MM.1S (cell line): ENCODE measurements around the gene CRISP3.

Experiments used
- CTCF ChIP-seq: fragments of 300-600 bp; sonication (generic); IDR thresholded peaks from 2 replicates; pipeline ENCODE4 v1.5.1; 2016; ENCODE audit warnings: antibody characterized with exemption, low read length, mixed read lengths
- EZH2 ChIP-seq: fragments of 300-600 bp; sonication (generic); optimal IDR thresholded peaks from 2 replicates; pipeline ENCODE3; 2017; ENCODE audit warnings: low read depth, mild to moderate bottlenecking, antibody characterized with exemption, low read length, mixed read lengths
- EZH2phosphoT487 ChIP-seq: fragments of 300-600 bp; sonication (generic); IDR thresholded peaks from 2 replicates; pipeline ENCODE4 v1.6.1; 2018; ENCODE audit warnings: antibody characterized with exemption, low read length

GRCh38 chr6:49713346-49713745, 30.8 kb downstream of the CRISP3 start, which contains the start of gene CRISP2:
- TF ChIP-seq CTCF (no peak), EZH2 (no peak), EZH2phosphoT487 (no peak)
